Neuron (in vitro differentiated cells): ENCODE measurements around the gene AMDHD1.

Source experiments
- H2AFZ ChIP-seq: one replicate; pipeline ENCODE4 v1.6.1; 2013; ENCODE audit warnings: low read depth, mild to moderate bottlenecking, inconsistent platforms, low read length, moderate library complexity
- H3K27me3 ChIP-seq: one replicate; pipeline ENCODE4 v1.6.1; 2013; ENCODE audit warnings: low read length; ENCODE audit not compliant: insufficient read depth
- H3K36me3 ChIP-seq: one replicate; pipeline ENCODE4 v1.6.1; 2013; ENCODE audit warnings: low read length; ENCODE audit not compliant: insufficient read depth
- H3K4me1 ChIP-seq: one replicate; pipeline ENCODE4 v1.6.1; 2013; ENCODE audit warnings: low read length; ENCODE audit not compliant: insufficient read depth
- H3K4me3 ChIP-seq: 2 replicates; pipeline ENCODE4 v1.5.1; 2013; ENCODE audit warnings: mild to moderate bottlenecking, low read length, moderate library complexity
- H3K9me3 ChIP-seq: one replicate; pipeline ENCODE4 v1.6.1; 2013; ENCODE audit warnings: low read length

The AMDHD1 gene

DNA sequence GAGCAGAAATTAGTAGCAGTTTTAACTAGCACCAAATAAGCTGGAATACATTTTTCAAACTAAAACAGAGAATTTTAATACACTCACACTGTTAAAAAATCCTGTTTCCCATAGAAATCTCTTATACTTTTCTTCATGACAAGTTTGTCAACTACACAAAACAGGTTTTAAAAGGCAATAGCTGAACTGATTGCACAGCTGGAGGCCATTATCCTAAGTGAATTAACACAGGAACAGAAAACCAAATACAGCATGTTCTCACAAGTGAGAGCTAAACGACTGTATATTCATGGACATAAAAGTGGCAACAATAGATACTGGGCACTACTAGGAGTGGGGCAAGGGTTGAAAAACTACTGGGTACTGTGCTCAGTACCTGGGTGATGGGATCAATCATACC lies 64.6 kb downstream of the AMDHD1 start:
- peaks cover 2% of the 10 kb centered on the region for H3K9me3 ChIP-seq
- no peak overlapping the region for H3K4me3 ChIP-seq
- no peaks in the 10 kb centered on the region for H3K27me3 ChIP-seq
- H3K4me1 ChIP-seq = no peaks in the 10 kb centered on the region
- no peak overlapping the region for H2AFZ ChIP-seq
- peaks cover 59% of the 10 kb centered on the region for H3K36me3 ChIP-seq

GRCh38 chr12:96014943-96015599 lies 71.9 kb downstream of the AMDHD1 start:
- H2AFZ ChIP-seq = no peak overlapping the region
- H3K9me3 ChIP-seq = no peaks in the 10 kb centered on the region
- peaks cover 50% of the 10 kb centered on the region for H3K36me3 ChIP-seq
- no peaks in the 10 kb centered on the region for H3K27me3 ChIP-seq
- H3K4me1 ChIP-seq = no peaks in the 10 kb centered on the region
- H3K4me3 ChIP-seq = no peak overlapping the region

DNA sequence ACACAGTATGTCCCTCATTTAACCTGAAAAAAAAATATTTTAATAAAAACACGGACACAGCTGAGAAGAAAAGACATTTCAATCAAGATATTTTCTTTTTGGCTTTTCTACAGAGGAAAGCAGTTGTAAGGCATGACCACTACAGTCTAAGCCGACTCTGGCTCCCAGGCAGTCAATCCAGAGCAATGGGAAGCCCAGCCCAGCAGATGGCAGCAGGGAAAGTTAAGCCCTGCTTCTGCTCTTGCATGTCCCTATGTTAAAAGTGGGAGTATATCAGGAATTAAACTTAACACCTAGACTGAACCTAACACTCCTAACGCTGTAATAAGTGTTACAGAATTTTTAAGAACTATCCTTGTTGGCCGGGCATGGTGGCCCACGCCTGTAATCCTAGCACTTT lies 72.5 kb downstream of the AMDHD1 start:
- Histone ChIP-seq H3K27me3 (no peaks in the 10 kb centered on the region), H3K4me3 (no peak overlapping the region), H2AFZ (no peak overlapping the region), H3K36me3 (peaks cover 51% of the 10 kb centered on the region), H3K9me3 (no peaks in the 10 kb centered on the region), H3K4me1 (no peaks in the 10 kb centered on the region)
